Lower leg skin (tissue), 4 donors: ENCODE results near the gene ZNF474. TPM values are rescaled to one million over a fixed set of nuclear protein-coding genes. Genes with fewer than 3 reads are reported as not detected.

Source experiments
- DNase-seq, 2 donors: peaks; one replicate each; pipeline ENCODE4 v3.0.0-alpha.2; 2019; ENCODE audit warnings: low spot score in 2 of 2
- H3K4me3 ChIP-seq: fragments of 200-600 bp; sonication (generic); 2 replicates; pipeline ENCODE4 v1.5.1; 2017; ENCODE audit warnings: mild to moderate bottlenecking, low read depth; ENCODE audit not compliant: poor library complexity, severe bottlenecking
- POLR2A ChIP-seq, 2 donors: fragments of 450-650 bp; IDR thresholded peaks; one replicate each; pipeline ENCODE4 v1.6.1; 2016 to 2017; ENCODE audit warnings: antibody characterized with exemption in 2 of 2, mild to moderate bottlenecking in 1 of 2, moderate library complexity in 1 of 2
- WGBS, 2 donors: methylation state at CpG; one replicate each; pipeline ENCODE4 v1.1.5; 2018; 5-methylcytosine and 5-hydroxymethylcytosine counted together
- intact Hi-C: fragments of 100-400 bp; cut with DNase I; formaldehyde crosslinking; loops from one replicate; pipeline ENCODE4 v1.15.0; 2023; ENCODE audit warnings: low total_unique reads
- total RNA-seq, 4 donors: library from RNA; depleted of rRNA; stranded (reverse); fragments of >200 nt; gene quantifications; one replicate each; pipeline ENCODE4 v1.1.0, GENCODE V29; 2016
- TF ChIP-seq, protein P1 (sequence below), 3 donors: fragments of 450-650 bp; IDR thresholded peaks; one replicate each; pipeline ENCODE4 v1.5.1; 2016; ENCODE audit warnings: antibody characterized with exemption in 3 of 3, mild to moderate bottlenecking in 3 of 3, moderate library complexity in 2 of 3

The ZNF474 gene
- total RNA-seq, 4 donors from 2014 or later = 0.15 to 0.91 (median 0.68) TPM; not detected in 1

DNA sequence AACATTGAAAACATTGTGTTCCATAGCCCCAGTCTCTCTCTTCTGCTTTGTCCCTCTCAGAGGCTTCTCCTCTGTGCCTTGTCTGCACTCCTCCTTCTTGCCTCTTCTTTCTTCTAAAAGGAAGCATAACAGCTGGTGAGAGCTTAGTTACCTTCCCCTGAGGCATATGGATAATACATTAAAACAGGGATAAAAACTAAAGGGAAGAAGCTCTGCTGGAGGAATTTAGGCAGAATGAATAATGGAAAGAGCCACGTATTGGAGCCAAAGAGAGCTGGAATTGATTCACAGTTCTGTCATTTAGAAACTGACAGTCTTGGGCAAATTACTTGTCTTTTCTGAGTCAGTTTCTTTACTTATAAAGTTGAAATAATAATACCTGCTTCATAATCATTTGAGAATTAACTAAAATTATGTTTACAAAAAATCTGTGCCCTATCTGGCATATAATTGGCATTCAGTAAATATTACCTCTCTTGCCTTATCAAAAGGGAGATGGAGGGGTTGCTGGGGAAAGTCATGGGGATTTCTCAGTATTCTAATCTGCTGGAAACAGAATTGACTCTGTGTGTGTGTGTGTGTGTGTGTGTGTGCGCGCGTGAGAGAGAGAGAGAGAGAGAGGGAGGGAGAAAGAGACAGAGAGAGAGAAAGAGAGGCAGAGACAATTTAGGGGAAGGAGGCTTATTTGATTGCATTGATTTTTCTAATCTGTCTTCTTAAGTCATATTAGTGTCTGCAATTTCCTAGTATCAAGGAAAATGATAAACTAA, 20.2 kb downstream of the ZNF474 start:
- H3K4me3 ChIP-seq = no peak overlapping the region
- intact Hi-C loops = loop anchor here (10.0 kb wide), 1 partner anchor 55 kb away; no protein-coding TSS in a partner anchor
- WGBS, 2 donors = 43 to 58% methylated on average over 4 of the region's 4 CpGs
- TF ChIP-seq, protein P1, sequence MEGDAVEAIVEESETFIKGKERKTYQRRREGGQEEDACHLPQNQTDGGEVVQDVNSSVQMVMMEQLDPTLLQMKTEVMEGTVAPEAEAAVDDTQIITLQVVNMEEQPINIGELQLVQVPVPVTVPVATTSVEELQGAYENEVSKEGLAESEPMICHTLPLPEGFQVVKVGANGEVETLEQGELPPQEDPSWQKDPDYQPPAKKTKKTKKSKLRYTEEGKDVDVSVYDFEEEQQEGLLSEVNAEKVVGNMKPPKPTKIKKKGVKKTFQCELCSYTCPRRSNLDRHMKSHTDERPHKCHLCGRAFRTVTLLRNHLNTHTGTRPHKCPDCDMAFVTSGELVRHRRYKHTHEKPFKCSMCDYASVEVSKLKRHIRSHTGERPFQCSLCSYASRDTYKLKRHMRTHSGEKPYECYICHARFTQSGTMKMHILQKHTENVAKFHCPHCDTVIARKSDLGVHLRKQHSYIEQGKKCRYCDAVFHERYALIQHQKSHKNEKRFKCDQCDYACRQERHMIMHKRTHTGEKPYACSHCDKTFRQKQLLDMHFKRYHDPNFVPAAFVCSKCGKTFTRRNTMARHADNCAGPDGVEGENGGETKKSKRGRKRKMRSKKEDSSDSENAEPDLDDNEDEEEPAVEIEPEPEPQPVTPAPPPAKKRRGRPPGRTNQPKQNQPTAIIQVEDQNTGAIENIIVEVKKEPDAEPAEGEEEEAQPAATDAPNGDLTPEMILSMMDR (IDR thresholded peaks at IDR 0.05) = no peak
- no peak for TF ChIP-seq POLR2A (IDR thresholded peaks at IDR 0.05)
- DNase-seq = no peak

DNA sequence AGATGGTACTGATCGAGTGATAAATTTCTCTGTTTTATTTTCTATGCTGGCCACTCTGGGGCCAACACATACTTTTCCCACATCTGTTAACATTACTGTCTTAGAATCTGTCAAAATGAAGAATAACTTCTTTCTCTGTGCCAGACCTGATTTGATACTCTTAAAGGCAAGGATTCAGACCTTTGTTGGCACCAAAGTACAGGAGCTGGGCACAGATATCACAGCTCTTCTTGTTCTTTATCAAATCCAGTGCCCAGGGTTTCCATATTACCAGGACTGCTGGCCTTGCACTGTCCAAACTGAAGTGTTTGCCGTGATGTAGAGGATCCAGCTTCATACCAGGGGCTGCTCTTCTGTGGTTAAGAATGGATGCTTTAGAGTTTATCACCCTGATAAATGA, 20.9 kb downstream of the ZNF474 start:
- 58 to 66% methylated on average over 2 of the region's 2 CpGs for WGBS, 2 donors
- DNase-seq = no peak
- TF ChIP-seq, protein P1 (IDR thresholded peaks at IDR 0.05) = no peak
- TF ChIP-seq POLR2A (IDR thresholded peaks at IDR 0.05) = no peak
- H3K4me3 ChIP-seq = no peak overlapping the region
- intact Hi-C loops = loop anchor here (10.0 kb wide), 1 partner anchor 55 kb away; no protein-coding TSS in a partner anchor

DNA sequence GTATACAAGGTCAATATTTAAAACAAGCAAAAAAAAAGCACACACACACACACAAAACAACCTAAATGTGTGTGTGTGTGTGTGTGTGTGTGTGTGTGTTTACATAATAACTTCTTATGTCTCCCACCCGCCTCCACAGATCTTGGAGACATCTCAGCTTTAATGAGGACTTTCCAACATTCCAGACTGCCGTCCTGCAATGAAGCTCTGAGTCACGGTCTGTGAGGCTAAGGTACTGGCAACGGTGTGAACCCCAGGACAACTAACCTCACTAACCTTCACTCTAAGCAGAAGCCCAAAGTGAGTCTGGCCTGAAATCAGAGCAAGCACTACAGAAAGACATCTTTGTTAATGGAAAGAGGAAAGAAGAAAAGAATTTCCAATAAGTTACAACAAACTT, 22.3 kb downstream of the ZNF474 start:
- no peak for TF ChIP-seq POLR2A (IDR thresholded peaks at IDR 0.05)
- TF ChIP-seq, protein P1 (IDR thresholded peaks at IDR 0.05) = no peak
- H3K4me3 ChIP-seq = no peak overlapping the region
- intact Hi-C loops = loop anchor here (10.0 kb wide), 1 partner anchor 57 kb away; no protein-coding TSS in a partner anchor
- 53% methylated on average over 4 of the region's 4 CpGs for WGBS, 2 donors
- no peak for DNase-seq

DNA sequence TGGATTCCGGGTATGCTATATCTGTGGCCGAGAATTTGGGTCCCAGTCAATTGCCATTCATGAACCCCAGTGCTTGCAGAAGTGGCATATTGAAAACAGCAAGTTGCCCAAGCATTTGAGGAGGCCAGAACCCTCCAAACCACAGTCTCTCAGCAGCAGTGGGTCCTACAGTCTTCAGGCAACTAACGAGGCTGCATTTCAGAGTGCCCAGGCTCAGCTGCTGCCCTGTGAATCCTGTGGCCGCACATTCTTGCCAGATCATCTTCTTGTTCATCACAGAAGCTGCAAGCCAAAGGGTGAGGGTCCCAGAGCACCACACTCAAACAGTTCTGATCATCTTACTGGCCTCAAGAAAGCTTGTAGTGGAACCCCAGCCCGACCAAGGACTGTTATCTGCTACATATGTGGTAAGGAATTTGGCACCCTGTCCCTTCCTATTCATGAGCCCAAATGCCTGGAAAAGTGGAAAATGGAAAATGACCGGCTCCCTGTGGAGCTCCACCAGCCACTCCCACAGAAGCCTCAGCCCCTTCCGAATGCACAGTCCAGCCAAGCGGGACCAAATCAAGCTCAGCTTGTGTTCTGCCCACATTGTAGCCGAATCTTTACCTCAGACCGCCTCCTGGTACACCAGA, 23.0 kb downstream of the ZNF474 start:
- TF ChIP-seq, protein P1 (IDR thresholded peaks at IDR 0.05) = no peak
- DNase-seq = no peak
- 80 to 82% methylated on average over 10 of the region's 10 CpGs for whole genome bisulfite sequencing, 2 donors
- intact Hi-C loops = loop anchor here (10.0 kb wide), 1 partner anchor 58 kb away; no protein-coding TSS in a partner anchor
- H3K4me3 ChIP-seq = no peak overlapping the region

DNA sequence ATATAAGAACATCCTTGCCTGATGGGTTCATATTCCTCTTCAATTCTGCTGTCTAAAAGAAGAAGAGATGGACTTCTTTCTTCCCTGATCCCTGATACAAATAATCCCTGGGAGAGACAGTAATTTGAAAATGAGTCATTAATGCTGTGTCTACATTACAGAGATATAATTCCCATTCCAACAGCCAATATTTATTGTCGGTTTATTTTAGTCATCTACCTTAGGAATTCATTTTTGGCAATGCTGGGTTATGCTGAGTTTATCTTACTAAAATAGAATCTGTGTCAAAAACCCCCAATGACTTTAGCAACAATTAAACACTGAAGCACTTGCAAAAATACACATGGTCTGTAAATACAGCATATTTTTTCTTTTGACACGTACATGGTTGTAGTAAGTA, 23.9 kb downstream of the ZNF474 start:
- DNase-seq = no peak
- no peak overlapping the region for H3K4me3 ChIP-seq
- intact Hi-C loops = loop anchor here (10.0 kb wide), 1 partner anchor 58 kb away; no protein-coding TSS in a partner anchor
- WGBS, 2 donors = 26 to 30% methylated on average over 2 of the region's 2 CpGs
- TF ChIP-seq, protein P1 (IDR thresholded peaks at IDR 0.05) = no peak
